ENCODE data around the gene ECSIT.
"Not testable (repeated sequence)": the region's sequence is repeated elsewhere in the genome, so short reads cannot be mapped to it uniquely, and the experiment has no call there.

The ECSIT gene

DNA sequence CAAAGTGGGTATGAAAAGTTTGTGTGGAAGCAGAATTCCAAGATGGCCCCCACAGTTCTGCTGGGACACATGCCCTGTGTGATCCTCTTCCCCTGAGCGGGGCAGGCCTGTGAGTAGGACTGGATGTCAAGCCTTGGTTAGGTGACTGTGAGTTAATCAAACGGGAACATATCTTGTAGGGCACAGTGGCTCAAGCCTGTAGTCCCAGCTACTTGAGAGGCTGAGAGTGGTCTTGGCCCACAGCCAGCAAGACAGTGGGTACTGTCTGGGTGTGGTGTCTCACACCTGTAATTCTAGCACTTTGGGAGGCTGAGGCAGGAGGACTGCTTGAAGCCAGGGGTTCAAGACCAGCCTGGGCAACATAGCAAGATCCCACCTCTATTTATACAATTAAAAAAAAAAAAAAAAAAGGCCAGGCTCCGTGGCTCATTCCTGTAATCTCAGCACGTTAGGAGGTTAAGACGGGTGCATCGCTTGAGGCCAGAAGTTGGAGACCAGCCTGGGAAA lies 29.7 kb downstream of the ECSIT start:
- DNase-seq: no peak

DNA sequence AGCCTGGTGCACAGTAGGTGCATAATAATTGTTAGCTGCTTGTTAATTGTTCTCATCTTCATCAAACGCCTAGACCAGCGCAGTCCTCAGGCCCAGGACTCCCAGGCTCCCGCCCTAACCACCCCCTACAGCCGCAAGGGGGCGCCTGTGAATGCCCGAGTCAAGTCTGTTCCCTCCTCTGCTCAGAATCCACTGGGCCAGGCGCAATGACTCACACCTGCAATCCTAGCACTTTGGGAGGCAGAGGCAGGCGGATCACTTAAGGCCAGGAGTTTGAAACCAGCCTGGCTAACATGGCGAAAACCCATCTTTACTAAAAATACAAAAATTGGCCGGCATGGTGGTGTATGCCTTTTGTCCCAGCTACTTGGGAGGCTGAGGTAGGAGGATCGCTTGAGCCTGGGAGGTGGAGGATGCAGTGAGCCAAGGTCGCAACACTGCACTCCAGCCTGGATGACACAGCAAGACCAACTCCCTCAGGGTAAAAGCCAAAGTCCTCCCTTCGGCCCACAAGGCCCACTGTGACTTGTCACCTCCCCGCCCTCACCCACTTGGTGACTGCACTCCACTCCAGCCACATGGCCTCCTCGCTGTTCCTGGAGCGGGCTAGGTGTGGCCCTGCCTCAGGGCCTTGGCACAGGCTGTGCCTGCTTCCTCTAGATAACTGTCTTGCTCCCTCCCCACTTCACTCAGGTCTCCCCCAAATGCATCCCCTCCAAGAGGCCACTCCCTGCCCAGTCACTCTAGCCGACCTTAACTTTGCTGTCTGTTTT lies 32.4 kb downstream of the ECSIT start:
- peak; percentile 68 for DNase-seq

DNA sequence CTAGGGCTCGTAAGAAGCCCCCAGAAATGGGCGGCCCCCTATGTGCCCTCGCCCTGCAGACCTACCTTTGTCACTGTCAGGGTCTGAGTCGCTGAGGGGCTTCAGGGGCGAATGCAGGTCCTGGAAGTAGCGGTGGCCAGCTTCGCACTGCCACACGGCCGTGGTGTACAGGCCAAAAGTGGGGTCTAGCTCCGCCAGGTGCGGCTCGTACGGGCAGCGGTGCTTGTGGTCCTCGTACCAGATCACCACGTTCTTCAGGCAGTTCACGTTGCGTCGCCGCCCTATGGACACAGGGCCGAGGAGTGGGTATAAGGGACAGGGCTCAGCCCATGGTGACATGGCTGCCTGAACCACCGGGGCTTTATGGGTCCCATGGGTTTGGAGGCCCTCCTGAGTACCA lies 33.0 kb downstream of the ECSIT start:
- DNase-seq: no peak

DNA sequence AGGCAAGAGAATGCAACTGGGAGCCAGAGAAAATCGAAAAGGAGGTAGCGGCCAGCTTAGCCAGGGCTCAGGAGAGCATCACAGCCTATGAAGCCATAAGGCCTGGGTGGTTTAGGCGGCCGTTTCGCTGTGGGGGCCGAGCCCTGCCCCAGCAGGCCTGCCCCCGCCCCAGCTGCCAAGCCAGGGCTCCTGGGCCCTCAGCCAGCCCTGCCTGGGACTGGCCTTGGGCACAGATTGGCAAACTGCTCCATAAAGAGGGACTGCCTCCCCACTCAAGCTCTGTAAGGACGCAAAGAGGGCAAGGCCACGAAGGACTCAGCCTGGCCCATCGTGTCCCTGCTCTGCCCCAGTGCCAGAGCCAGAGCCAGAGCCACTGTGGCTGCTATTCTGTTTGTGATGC lies 33.5 kb downstream of the ECSIT start:
- no peak for DNase-seq

DNA sequence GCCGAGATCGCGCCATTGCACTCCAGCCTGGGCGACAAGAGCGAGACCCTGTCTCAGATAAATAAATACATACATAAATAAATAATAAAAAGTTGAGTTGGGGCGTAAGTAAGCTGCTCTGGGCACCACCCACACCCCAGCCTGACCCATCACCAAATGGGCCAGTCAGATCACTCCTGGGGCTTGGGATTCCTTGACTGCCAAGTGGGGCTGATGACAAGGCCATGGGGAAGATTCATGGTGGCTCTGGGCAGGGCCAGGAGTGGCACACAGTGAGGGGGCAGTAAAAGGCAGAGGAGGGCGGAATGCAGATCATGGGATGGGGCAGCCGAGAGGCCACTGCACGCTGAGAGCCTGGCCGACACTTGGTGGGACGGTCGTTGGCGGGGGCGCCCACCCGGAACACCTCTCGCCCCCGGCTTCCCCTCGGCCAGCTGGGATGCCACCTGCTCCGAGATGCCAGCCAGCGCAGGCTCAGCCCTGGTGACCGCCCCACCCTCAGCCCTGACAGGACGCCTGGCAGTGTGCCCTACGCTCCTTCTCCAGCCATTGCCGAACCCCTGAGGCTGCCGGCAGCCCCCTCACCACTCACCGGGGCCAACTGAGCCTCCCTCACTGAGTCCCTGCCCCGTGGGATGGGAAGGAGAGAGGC lies 34.2 kb downstream of the ECSIT start:
- DNase-seq: no peak

DNA sequence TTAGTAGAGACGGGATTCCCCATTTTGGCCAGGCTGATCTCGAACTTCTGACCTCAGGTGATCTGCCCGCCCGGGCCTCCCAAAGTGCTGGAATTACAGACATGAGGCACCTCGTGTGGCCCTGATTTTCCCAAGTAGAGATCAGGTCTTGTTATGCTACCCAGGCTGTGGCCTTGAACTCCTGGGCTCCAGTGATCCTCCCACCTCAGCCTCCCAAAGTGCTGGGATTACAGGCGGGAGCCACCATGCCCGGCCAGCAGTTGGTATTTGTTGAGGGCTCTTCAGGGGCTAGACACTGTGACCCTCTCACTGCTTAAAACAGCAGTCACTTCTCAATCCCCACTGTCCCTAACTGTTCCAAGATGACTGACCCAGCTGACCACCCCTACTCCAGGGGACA lies 39.6 kb downstream of the ECSIT start:
- no peak for DNase-seq

DNA sequence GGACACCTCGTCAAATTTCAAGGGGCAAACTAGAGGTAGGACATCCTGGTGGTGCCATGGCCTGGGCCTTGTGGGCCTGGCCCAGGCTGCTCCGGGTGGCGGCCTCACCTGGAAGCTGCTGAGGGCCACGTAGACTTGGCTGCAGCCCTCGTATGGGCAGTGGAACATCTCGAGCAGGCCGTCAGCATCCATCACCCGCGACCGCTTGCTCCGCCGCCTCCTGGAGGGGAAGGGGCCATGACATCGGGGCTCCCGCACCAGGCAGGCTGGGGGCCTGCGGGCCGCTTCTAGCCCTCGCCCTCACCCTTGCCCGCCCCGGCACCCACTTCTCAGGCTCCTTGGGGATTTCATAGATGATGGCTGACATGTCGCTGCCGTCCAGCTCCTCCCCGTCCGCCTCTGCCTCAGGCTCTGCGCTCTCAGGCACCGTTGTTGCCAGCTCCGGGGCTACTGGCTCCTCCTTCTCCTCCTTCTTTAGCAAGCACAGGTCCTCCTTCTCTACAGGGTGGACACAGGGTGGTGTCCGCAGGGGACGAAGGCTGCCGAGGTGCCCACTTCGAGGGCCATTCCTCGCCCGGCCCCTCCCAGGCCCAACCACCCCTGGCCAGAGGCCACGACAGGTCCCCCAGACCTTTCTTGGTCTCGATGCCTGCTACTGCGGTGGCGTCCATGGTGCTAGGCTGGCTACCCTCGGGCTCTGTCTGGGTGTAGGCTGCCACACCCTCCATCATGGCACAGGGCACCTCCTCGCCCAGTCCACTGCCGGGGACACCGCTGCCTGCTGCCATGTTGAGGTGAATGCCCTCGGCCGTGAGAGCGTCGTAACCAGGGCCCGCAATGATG lies 42.1 kb downstream of the ECSIT start:
- DNase-seq: no peak

DNA sequence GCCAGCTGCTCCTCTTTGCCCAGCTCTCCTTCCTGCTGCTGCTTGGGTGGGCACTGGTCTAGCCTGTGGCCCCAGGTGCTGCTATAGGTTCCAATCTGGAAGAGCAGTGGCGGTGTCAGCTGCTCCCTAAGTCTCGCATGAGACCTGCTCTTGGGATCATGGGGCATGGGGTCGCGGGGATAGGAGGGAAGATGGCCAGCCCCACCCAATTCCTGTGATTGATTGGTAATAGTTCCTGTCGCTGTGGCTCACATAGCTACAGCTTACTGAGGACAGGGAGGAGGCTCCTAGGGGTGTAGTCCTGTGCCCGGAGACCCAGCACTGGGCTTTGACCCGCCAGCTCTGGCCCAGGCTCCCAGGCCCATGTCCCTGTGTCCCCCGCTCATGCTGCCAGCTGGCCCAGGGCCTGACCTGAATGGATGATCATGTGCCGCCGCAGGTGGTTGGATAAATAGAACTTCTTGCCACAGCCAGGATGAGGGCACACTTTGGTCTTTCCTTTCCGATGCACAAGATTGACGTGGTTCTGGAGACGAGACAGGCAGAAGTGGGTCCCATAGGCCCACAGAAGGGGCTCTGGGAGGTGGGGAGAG lies 43.6 kb downstream of the ECSIT start:
- no peak for DNase-seq

DNA sequence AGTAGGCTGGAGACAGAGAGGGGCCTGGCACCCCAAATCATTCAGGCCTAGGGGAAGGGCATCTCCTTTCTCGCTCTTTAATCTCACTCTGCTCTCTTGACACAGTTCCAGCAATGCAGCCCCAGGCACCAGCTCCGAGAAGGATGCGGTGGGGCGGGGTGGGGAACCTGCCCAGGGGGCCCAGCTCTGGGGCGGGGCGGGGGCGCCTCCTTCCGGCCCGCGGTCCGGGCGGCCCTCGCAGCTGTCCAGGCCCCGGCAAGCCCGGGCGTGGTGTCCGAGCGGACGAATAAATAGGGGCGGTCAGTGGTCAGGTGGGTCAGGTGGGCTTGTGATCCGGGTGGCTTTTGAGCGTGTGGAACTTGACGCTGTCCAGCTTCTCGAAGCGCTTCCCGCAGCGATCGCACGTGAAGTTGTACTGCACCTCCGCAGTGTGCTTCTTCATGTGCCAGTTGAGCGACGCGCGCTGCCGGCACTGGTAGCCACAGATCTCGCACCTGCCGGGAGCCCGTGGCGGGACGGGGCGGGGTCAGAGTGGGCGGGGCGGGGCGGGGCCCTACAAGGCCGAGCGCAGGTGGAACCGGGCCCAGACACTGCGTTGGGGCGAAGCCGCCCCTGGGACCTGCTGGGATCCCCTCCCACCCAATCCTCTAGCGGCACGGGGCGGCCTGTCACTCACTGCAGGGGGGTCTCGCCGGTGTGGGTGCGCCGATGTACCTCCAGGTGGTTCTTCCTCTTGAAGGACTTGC lies 45.4 kb downstream of the ECSIT start:
- DNase-seq: no peak

DNA sequence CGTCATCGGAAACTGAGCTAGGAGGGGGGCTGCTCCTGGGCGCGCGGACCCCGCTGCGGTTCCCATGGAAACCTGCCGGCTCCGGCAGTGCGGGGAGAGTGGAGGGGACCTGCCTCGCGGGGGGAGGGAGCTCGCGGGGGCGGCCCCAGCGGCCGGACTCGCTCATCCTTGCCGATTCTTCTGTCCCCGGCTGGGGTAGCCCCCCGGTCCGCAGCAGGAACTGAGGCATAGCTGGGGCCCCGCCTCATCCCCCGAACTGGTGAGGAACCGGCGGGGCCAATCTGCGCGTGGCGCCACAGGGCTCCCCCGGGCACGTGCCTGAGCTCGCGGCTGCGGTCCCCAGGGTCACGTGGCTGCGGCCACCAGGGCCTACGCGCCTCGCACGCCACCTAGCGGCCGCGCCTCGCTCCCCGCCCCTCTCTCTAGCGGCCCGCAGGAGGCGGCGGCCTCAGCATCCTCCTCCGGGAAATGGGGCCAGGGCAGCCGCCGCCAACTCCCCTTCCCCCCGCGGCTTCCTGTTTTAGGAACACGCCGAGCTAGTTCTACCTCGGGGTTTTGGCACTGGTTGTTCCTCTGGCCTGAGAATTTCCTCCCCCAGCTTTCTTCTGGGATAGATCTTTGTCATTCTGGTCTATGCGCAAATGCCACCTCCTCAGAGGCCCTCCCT lies 46.4 kb downstream of the ECSIT start:
- DNase-seq: peak; percentile 90

DNA sequence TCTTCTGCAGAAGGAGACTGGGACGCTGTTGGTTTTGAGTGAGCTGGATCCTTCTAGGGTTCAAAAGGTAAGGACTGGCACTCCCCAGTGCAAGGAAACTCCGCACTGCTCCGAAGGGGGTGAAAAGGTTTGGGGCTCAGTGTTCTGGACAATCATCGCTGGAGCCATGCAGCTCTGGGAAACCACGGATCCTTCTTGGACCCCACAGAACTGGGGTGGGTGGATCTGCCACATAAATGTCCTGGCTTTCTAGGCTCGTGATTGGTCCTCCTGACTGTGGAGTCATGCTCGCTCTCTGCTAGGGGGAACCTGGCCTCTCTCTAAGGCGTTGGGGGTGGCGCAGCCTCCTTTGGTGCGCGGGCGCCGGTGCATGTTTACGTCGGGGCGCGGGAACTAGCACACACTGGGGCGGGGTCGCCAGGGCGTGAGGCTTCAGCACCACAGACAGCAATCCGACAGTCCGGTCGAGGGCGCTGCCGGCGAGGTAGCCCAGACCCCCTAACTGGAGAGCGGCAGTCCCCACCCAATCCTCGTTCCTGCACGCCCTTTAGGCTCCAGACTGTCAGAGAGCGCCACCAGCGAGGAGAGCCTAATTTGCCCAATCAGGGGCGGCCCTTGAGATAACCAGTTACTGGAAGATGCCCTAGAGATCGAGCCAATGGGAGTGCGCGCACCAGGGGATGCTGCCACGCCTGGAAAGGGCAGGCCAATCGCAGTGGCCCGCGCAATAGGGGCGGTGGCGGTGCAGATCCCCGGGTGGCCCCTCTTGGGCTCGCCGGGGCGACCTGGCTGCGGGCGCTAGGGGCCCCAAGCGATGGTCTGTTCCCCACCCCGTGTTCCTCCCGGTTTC lies 47.2 kb downstream of the ECSIT start:
- DNase-seq: peak; percentile 74

DNA sequence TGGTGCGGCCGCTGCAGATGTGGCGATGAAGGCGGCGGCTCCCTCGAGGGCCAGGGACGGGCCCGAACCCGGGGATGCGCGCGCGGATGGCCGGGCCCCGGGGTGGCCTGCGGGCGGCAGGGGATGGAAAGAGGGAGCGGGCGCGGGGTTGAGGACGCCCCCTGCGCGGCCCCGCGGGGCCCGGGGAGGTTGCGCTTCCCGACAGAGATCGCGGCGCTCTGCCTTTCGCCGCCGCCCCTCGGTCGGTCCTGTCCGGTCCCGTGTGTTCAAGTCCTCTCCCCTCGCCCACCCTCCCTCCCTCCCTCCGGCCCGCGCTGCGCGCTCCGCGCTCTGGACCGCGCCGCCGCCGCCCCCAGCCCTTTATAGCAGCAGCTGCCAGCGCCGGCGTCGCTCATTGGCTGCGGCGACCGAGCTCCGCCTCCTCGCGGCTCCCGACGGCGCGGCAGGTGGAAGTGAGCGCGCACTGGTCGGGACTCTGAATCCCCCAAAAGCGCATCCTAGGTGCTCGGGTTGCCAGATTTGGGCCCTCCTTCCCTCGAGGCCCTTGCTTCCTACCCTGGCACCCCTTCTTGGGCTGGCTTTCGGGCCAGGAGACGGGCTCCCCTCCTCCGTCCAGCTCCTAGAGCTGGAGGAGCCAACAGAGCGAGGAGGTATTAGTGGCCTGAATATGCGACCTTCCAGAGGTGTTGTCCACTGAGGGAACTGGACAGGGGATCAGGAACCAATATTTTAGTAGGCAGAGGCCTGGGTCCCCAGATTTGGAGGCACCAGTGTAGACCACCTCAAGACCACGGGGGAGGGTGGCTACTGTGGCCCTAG lies 48.0 kb downstream of the ECSIT start, which contains the start of gene ELAVL3:
TSS of gene ELAVL3 (minus strand) at position 332 of the 819 bp plus-strand sequence. CDS start 438 bp downstream, outside the sequence.
- DNase-seq: peak; percentile 5

DNA sequence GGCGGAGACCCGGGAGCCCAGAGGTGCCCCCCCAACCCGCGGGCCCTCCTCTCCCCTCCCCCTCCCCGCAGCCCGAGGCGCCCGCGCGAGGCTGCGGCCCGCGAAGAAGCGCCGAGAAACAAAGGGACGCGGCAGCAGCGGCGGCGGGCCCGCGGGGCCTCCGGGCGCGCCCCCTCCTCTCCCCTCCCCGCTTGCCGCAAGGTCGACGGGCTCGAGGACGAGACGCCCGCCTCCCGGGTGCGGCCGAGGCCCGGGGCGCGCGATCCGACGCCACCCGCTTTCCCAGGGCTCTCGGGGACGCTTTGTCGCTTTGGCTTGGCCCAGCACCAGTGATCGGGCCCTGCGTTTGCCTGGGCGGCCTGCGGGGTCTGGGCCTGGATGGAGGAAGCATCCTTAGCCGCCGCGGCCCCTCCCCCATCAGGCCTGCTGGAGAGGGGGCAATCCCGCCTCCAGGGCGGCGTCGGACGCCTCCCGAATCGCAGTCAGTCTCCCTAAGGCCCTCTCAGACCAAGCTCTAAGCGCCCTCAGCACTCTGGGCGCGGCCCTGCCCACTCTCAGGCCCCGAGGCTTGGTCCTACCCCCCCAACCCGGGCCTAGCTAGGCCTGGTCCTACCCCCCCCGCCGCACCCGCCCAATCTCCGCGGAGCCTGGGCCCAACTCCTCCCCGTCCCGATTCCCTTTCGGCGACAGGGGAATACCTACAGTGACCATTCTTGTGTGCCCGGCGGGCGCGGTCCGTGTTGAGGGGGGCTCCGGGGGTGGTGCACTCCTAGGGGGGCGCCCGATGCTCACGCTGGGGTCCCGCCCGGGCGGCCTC lies 48.8 kb downstream of the ECSIT start:
- no peak for DNase-seq

DNA sequence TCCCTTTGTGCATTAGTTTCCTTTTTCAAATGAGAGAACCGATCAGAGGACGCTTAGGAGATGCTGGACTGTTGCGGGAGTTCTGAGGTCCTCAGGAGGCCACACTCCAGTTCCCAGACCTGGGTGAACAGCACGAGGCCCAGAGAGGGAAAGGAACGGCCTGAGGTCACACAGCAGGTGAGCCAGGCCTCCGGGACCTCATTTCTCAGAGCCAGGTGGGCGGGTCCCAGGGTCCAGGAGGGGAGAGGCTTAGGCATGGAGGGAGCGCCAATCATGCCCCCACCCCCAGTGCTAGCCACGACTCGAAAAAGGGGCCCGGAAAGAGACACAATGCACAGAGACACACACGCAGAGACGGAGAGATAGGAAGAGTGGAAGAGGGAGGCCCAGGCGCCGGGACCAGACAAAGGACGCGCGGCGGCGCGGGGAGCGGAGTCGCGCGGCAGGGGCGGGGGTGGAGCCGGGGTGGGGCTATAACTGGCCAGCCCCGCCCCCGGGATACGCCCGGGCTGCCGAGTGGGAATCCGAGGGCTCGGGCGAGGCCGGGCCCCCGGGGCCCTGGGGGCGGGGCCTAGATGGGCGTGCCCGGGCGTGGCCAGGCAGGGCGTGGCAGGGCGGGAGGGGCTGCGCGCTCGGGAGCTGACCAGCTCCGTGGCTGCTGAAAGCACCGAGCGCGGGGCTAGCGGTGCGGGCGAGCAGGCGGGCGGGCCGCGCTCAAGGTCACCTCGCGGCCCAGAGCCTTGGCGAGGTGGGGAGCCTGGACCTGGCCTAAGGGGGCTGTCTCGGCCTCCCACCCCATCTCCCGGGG lies 49.6 kb downstream of the ECSIT start:
- peak; percentile 15 for DNase-seq

DNA sequence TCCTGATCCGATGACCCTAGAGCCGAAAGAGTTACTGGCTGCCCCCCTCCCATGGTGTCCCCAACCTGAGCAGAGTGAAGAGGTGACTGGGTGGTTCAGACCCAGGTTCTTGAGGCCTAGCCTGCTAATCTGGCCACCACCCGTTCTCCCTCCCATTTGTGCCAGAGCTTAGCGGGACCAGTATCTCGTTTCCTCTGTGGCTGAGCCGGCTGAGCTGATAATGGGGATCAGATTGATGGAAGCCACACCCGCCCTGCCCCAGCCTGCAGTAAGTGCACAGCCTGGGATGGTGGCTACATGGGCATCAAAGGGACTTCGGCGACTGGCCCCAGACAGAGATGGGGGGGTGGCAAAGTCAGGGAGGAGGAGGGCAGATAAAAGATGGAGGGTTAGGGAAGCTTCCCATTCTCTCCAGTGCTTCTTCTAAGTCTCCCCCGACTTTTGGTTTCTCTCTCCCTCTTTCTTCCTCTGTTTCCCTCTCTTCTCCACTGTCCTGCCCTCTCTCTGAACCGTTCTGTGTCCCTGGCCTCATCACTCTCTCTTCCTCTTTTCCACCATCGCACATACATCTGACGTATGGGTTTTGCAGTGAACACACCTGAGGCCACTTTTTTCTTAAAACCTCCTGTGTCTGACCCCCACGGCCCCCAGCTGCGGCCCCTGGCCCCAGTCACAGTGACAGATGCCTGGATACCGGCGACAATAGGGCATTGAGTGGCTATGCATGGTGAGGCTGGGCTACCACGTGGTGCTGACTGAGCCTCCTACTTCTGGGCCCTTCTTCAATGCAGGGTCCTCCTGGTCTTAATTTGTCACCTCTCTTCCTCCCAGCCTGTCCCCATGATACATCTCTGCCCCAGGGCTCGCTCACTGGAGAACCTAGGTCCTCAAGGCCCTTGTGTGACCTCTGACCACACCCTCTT lies 50.5 kb downstream of the ECSIT start:
- no peak for DNase-seq

DNA sequence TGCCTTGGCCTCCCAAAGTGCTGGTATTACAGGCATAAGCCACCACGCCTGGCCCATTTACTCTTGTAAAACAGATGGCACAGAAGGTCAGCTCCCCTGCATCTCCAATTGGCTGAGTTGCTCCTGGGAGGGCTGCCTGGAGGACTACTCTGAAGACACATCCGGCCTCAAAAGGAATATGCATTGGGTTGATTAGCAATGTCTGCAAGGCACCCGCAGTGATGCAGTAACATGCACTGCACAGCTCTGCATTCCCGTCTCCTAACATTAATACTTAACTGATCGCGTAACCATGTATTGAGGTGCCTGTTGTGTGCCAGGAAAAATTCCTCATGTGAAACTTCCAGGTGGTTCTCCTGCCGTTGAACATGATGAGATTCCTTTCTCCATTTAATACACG lies 53.1 kb downstream of the ECSIT start:
- DNase-seq: no peak

DNA sequence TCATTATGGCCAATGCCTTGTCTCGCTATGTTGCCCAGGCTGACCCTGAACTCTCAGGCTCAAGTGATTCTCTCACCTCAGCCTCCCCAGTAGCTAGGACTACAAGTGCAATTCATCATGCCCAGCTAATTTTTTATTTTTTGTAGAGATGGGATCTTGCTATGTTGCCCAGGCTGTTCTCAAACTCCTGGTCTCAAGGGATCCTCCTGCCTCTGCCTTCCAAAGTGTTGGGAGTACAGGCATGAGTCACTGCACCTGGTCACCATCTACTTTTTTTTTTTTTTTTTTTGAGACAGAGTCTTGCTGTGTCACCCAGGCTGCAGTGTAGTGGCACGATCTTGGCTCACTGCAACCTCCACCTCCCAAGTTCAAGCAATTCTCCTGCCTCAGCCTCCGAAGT lies 53.6 kb downstream of the ECSIT start:
- DNase-seq: not testable (repeated sequence)

All from CD4-positive, alpha-beta T cell treated with Interleukin-10 for 1 hour (primary cell).